HG02798 (cell line): ENCODE measurements around the gene SLC6A4.
"Not testable (repeated sequence)": the region's sequence is repeated elsewhere in the genome, so short reads cannot be mapped to it uniquely, and the experiment has no call there.

ENCODE experiments used
- ATAC-seq: cut with Tn5 transposase; IDR thresholded peaks from one replicate; pipeline ENCODE4 v1.9.1; 2021; ENCODE audit warnings: mild to moderate bottlenecking; ENCODE audit not compliant: unreplicated experiment, poor library complexity

Gene SLC6A4

DNA sequence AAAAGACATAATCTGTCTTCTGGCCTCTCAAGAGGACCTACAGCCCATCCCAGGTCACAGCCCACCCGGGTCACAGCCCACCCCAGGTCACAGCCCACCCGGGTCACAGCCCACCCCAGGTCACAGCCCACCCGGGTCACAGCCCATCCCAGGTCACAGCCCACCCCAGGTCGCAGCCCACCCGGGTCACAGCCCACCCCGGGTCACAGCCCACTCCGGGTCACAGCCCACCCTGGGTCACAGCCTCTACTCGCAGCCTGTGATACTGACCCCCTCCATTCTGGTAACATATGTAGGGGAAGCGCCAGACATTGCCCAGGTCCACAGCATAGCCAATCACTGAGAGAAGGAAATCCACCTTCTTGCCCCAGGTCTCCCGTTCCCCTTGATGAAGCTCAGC lies 14.2 kb downstream of the SLC6A4 start:
- no peak for ATAC-seq

DNA sequence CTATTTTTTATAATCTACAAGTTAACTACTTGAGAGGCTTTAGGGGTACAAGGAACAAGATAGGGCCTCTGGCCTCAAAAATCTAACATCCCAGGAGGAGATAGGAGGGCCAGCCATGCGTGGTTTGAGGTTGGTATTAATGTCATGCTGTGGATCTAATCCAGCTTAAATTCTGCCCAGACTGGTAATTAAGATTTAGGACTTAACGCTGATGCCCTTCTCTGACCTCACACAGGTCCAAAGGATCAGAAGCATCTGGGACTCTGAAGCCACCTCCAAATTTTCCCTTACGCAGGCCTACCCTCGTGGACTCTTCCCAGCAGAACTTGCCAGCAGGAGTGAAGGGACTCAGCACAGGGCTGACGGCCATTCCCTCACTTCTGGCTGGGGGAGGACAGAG lies 15.1 kb downstream of the SLC6A4 start:
- no peak for ATAC-seq

DNA sequence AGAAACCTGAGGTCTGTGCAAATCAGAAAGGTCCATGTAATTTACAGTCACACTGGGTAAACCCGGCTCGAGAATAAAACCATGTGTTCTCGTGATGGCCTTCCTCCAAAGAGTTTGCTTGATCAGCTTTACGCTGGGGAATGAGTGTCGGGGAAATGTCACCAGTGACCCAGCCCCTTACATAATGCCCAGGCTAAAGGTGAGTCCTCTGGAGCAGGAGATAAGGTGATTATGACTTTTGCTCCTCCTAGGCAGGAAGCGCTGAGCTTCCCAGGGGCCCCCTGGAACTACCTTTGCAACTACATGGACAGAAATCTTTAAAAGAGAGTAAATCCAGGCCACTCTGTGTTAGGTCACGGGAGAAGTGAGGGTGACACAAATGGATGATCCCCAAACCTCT lies 15.7 kb downstream of the SLC6A4 start:
- ATAC-seq, result no peak

- no peak for ATAC-seq
Observed at GRCh38 chr17:30219315-30219714, 16.2 kb downstream of the SLC6A4 start.

GRCh38 chr17:30218799-30219198 lies 16.7 kb downstream of the SLC6A4 start:
- ATAC-seq, result no peak

- no peak for ATAC-seq
Observed at GRCh38 chr17:30217746-30218245, 17.7 kb downstream of the SLC6A4 start.

DNA sequence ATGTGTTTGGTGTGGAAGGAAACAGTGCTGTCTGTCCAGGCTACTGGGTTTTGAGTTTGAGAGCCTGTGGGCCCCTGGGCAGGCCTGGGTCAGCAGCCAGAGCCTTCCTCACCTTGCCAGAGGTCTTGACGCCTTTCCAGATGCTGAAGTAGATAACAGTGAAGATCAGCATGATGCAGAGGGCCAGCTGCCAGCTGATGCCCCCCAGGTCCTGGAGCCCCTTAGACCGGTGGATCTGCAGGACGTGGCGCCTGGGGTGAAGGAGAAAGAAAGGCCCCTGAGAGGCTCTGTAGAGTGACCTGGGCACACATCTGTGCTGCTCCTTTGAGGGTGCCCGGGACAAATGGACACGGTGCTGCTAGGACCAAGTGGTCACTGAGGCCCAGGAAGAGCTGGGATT lies 18.4 kb downstream of the SLC6A4 start:
- ATAC-seq, result no peak

- ATAC-seq, result peak; percentile 78
Observed at GRCh38 chr17:30212750-30213149, 22.7 kb downstream of the SLC6A4 start.

GRCh38 chr17:30211371-30211770 lies 24.1 kb downstream of the SLC6A4 start:
- ATAC-seq, result no peak

- ATAC-seq, result no peak
Observed at GRCh38 chr17:30210901-30211300, 24.6 kb downstream of the SLC6A4 start.

DNA sequence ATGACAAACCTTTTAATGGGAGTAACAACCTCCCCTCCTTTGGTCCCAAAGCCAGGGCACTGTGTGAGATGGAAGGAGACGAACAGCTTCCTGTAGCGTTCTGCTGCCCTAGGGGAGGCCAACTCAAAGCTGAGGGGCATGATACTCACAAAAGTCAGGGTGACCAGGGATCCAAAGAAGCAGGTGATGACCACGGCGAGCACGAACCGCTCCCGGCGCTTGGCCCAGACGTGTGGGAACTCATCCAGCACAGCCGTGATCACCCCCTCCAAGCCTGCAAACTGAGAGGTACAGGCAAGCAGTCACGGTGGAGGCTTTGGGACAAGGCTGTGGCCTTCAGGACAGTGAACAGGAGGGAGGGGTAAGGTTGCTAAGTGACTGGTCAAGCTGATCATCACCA lies 25.1 kb downstream of the SLC6A4 start:
- ATAC-seq, result no peak

- ATAC-seq, result no peak
Observed at GRCh38 chr17:30209930-30210329, 25.6 kb downstream of the SLC6A4 start.

DNA sequence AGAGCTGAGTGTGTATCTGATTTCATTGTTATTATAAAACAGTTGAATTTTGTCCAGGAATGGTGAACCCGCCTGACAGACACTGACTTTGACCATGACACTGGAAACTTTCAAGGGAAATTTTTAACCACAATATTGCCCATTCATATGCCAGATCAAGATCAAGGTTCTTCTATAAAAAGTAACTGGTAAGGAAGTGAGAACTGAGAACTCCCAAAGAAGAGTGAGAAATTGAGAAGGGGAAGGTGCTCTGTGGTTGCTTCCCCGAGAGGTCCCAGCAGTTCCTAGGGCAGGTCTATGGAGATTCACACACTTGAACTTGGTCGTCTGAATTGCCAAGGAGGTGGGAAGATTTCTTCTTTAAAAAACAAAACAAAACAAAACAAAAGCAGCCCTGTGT lies 27.3 kb downstream of the SLC6A4 start:
- ATAC-seq, result no peak

GRCh38 chr17:30207655-30208054 lies 27.8 kb downstream of the SLC6A4 start:
- ATAC-seq, result no peak

GRCh38 chr17:30203471-30203981 lies 32.0 kb downstream of the SLC6A4 start:
- ATAC-seq, result no peak

DNA sequence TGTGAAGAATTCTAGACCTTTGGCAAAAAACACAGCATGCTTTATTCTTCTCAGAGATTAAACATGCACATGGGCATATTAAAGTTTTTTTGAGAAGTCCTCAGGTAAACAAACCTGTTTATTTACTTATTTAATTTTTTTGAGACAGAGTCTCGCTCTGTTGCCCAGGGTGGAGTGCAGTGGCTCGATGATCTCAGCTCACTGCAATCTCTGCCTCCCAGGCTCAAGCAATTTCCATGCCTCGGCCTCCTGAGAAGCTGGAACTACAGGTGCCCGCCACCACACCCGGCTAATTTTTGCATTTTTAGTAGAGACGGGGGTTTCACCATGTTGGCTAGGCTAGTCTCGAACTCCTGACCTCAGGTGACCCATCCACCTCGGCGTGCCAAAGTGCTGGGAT lies 34.8 kb downstream of the SLC6A4 start:
- not testable (repeated sequence) for ATAC-seq

DNA sequence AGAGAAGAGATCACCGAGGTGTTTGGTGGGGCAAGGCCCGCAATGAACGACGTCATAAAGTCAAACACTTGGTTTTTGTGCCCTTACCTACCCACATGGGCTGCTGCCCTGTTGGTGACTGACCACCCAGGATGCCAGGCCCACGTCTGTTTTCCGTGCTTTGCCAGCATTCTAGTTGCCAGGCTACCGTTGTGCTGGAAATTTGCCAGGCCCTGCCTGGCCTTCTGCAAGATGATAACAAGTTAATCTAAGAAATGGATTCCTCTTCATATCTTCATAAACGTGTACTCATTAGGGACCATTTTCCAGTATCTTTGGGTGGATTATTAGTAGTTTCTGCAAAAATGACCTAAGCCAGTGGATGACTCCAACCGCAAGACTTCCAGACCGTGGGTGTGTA lies 35.4 kb downstream of the SLC6A4 start:
- no peak for ATAC-seq

GRCh38 chr17:30199600-30199999 lies 35.9 kb downstream of the SLC6A4 start:
- ATAC-seq, result no peak

DNA sequence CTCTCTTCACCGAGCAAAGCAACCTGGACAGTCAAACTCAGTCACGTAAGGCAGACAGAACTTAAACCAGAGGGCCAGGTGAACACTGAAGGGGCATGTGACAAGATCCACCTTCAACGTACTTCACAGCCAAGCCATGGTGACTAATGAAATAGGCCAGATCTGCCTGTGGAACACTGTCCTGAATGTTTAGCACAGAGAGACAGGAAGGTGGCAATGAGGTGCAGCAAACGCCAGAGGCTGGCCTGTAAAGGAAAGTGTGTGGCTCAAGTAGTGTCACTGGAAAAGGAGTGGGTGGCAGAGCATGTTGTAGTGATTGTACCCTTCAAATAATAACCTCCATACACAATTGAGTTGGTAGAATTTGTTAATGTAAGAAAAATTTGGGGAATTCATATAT lies 38.1 kb downstream of the SLC6A4 start:
- ATAC-seq, result no peak

DNA sequence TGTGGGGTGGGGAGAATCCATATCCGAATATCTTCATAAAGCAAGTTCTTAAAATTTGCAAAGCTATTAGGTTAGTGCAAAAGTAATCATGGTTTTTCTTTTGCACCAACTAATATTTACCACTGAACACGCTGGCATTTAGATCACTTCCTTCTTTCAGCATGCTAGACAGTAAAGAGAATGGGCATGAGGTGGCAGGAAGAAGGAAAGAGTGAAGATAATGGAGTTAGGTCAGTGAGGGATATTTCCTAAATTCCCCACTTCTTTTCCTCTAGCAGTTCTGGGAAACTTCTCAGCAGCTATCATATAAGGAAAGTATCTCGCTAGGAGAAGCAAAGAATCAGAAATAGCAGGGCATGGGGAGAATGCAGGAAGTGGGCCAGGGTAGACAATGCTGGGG lies 39.0 kb downstream of the SLC6A4 start:
- ATAC-seq, result no peak

- no peak for ATAC-seq
Observed at GRCh38 chr17:30191072-30191471, 44.4 kb downstream of the SLC6A4 start.

- no peak for ATAC-seq
Observed at GRCh38 chr17:30188211-30188939, 47.1 kb downstream of the SLC6A4 start.
